Measurements from ENCODE around the gene STOM. TPM values are rescaled to one million over a fixed set of nuclear protein-coding genes. Genes with fewer than 3 reads are reported as not detected.

STOM gene
- total RNA-seq, result 100 TPM

DNA sequence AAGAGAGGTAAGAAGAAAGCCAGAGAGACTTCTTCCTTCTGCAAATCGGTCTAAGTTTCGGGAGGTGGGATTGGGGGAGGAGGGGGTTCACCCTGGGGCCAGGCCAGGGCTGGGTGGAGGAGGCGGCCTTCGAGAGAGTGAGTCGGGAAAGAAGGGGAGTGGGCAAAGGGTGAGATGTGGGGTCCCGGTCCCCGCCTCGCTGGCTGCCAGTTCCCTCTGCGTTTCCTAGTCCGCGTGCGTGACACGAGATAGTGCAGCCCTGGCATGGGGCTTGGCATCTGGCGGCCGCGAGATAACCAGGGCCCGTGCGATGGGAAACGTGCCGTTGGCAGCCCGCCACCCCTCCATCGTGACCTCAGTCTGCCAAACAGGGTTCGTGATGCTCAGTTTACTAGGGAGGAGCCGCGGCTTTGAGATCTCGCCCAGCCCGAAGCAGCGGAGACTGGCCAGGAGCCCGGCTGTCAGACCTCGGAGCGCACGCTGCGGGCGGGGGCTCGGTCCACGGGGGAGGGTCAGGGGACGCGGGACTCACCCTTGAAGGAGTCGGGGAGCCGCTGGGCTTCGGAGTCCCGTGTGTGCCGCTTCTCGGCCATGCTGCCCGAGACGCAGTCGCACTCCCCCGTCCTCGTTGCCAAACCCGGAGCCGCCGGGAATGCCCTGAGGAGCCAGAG is at the start of gene STOM:
Gene STOM, minus strand, starts transcription at position 656 of the 671 bp plus-strand sequence. Its CDS starts 63 bp downstream, at position 593.

Other genes with a start within 250 kb of the STOM start
- gene RAB14, start 168.4 kb downstream of the STOM start, total RNA-seq, result 63.3 TPM
- gene GSN, start 102.1 kb downstream of the STOM start, total RNA-seq, result 437 TPM
- gene GGTA1, start 129.6 kb upstream of the STOM start, total RNA-seq, result 3.5 TPM

All from camera-type eye (tissue), 1 donor.